ENCODE results near the gene PLEKHO2.

The PLEKHO2 gene

GRCh38 chr15:64891561-64891960 is 49.8 kb downstream of the PLEKHO2 start:
- no peak for DNase-seq

DNA sequence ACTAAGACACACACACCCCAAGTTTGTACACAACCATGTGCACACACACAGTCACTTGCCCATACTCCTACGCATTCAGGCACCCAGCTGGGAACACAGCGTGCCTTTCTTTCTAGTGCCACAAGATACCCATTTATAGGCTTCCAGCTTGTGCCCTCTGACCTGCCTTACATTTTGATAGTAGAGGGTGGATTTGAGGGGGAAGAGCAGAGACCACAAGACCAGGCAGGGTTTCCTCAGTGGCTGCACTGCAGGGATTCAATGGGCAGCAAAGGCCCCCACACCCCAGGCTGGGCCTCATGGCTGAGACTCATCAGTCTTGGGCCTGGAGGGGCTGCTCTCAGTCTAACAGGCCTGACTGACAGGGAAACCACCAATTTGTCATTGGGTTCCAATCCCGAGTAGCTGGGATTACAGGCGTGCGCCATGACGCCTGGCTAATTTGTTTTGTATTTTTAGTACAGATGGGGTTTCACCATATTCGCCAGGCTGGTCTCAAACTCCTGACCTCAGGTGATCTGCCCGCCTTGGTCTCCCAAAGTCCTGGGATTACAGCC is 51.2 kb downstream of the PLEKHO2 start:
- DNase-seq, result no peak

- DNase-seq, result peak in 50 of 51 donors; percentile 32 to 95 (median 78)
These were observed 52.0 kb downstream of the PLEKHO2 start for GRCh38 chr15:64893481-64894394.

- DNase-seq, result no peak
These were observed 52.8 kb downstream of the PLEKHO2 start for GRCh38 chr15:64894395-64895056.

DNA sequence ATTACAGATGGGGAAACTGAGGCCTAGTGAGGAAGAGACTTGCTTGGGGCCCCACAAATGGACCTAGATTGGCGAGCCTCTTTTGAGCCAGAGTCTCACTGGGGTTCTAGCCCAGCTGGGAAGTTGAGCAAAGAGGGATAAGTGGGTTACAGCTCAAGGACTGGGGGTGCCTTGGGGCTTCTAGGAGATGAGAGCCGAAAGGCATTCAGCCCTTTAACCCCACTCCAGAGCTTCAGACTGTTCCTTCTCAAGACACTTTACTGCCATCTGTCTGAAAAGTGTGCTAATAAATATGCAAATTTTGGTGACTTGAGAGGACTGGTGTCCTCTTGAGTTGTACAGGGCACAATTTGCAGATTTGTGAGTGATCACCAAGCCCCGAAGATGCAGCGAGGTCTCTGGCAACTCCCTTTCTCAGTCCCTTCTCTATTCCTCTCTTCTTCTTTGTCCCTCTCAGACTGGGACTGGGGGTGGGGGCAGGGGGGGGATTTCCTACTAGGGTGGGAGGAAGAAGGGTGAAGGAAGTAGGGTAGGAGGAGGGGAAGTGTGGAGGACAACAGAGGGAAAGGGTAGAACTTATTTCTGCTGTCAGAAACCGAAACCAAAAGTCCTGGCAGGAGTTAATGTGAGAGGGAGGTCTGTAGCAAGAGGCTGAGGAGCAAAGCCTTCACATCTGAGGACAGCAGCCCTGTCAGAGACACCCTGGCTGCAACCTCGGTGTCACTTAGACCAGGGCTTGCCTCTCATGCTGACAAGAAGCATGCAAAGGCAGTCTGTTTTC is 53.8 kb downstream of the PLEKHO2 start:
- DNase-seq, result peak in 6 of 51 donors; percentile 12 to 63 (median 25)

DNA sequence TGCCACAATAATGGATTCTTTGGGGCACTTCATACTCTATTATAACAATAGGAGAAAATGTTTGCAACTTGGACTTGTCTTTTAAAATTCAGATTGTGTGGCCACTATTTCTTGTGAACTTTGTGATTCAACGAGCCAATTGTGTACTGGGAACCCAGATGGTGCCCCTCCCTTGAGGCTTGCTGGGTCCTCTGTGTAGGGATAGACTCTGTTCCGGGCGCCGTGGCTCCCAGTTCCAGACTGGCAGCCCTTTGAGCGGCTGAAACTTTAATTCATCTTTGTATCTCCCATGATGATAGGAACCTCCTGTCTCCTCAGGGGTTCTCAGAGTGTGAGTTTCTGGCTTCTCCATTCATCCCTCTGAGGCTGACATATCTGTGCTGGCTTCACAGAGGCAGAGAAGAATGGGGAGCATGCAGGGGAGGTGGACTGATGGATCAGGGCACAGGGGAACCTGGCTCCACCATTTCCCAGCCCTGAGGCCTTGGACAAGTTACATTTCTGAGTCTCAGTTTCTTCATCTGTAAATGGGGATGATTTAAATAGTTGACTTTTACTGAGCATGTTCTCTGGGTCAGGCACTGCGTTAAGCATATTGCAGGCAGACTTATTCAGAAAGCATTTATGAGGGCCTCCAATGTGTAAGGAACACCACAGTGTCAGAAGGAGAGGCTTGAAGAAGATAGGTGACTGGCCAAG is 54.8 kb downstream of the PLEKHO2 start:
- DNase-seq, result peak in 1 of 51 donors; percentile 20

DNA sequence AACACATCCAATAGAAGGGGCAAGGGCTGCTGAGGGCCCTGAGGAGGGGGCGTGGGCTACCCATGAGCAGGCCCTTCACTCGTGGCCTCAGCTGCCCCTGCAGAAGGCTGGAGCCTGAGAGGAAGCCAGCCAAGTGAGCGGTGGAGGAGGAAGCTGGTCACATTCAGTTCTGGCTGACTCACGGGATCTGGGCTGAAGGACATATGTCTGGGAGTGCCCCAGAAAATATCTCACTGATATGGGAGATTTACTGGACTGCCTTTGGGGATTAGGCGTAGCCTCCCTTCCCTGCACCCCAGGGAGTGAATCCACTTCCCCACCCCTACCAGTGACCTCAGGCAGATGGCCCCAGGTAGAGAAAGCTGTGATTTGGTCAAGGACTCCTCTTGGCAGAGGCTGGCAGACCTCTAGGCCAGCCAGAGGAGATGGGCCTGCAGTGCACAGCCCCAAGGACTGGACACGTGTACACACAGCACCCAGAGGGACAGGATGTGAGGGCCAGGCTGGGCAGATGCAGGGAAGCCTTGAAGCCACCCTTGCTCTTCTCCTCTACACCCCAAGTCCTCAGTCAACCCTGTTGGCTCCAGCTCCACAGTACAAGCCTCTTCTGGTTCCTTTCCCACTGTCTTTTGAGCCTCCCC is 55.8 kb downstream of the PLEKHO2 start:
- DNase-seq, result peak in 5 of 51 donors; percentile 10 to 28 (median 23)

- DNase-seq, result no peak
These were observed 56.7 kb downstream of the PLEKHO2 start for GRCh38 chr15:64898406-64898805.

- no peak for DNase-seq
These were observed 59.4 kb downstream of the PLEKHO2 start for GRCh38 chr15:64901141-64901540.

DNA sequence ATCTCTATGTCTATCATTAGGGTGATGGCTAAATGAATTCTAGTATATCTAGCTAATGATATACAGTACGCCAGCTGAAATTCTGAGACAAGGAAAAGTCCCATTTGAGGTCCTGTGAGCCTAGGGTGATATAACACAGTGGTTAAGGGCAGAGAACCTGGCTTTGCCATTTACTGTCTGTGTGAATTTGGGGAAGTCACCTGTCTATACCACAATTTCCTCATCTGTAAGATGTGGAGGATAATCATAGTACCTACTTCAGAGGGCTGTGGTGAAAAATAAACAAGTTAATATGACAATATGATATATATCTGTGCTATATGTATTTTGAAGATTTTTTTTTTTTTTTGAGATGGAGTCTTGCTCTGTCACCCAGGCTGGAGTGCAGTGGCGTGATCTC is 60.2 kb downstream of the PLEKHO2 start:
- DNase-seq, result no peak

- DNase-seq, result no peak
These were observed 61.1 kb downstream of the PLEKHO2 start for GRCh38 chr15:64902863-64903262.

GRCh38 chr15:64903326-64903950 is 61.7 kb downstream of the PLEKHO2 start:
- DNase-seq, result no peak

GRCh38 chr15:64904189-64904588 is 62.5 kb downstream of the PLEKHO2 start:
- no peak for DNase-seq

GRCh38 chr15:64905119-64905831 is 63.6 kb downstream of the PLEKHO2 start:
- DNase-seq, result peak in 45 of 51 donors; percentile 7 to 81 (median 52)

GRCh38 chr15:64905941-64906340 is 64.2 kb downstream of the PLEKHO2 start:
- no peak for DNase-seq

- DNase-seq, result no peak
These were observed 64.7 kb downstream of the PLEKHO2 start for GRCh38 chr15:64906402-64906801.

- DNase-seq, result no peak
These were observed 66.3 kb downstream of the PLEKHO2 start for GRCh38 chr15:64907991-64908390.

- no peak for DNase-seq
These were observed 67.8 kb downstream of the PLEKHO2 start for GRCh38 chr15:64909546-64909945.

All from hypothalamus (tissue), 51 donors.